HCT116 (cell line): ENCODE results near the gene ECE1. TPM values are rescaled to one million over a fixed set of nuclear protein-coding genes. Genes with fewer than 3 reads are reported as not detected.

ENCODE experiments used
- ATAC-seq: fragments of 200-7000 bp; cut with Tn5 transposase; 2 replicates; pipeline ENCODE4 v1.9.1; 2020; ENCODE audit warnings: mild to moderate bottlenecking, moderate library complexity
- BruUV-seq: library from RNA; stranded (reverse); fragments of 400-500 nt; replicated peaks from 2 replicates; lab custom pipeline; 2021; lab: Mats Ljungman, UMichigan
- CTCF ChIA-PET: fragments of 300-600 bp; sonication (Branson Sonifier 250); formaldehyde crosslinking; loops from one replicate; lab custom pipeline; 2021; ENCODE audit warnings: antibody characterized with exemption; lab: Charles Lee
- POLR2A ChIA-PET: fragments of 300-600, 350-600 bp; sonication (Branson Sonifier 250); formaldehyde crosslinking; loops from one replicate; lab custom pipeline; 2021; ENCODE audit warnings: antibody characterized with exemption; lab: Charles Lee
- RAD21 ChIA-PET, 2 experiments: fragments of 300-600 bp; sonication (Branson Sonifier 250); formaldehyde crosslinking; loops; one replicate each; lab custom pipeline; 2023; ENCODE audit warnings: low total read pairs in 2 of 2; ENCODE audit not compliant: uncharacterized antibody in 2 of 2, unreplicated experiment in 2 of 2, low non-redundant PET in 1 of 2; lab: Charles Lee
- DNase-seq: peaks from one replicate; pipeline ENCODE4 v3.0.0-alpha.2; 2010; ENCODE audit warnings: low read depth, low spot score
- H2AFZ ChIP-seq: fragments of 200-600 bp; shearing (Covaris generic), sonication (generic); 2 replicates; pipeline ENCODE4 v1.6.1; 2017; ENCODE audit warnings: low read depth, mixed run types, mixed read lengths, antibody characterized with exemption, low read length; ENCODE audit not compliant: poor library complexity, severe bottlenecking
- H3K27ac ChIP-seq: 2 replicates; pipeline ENCODE4 v1.5.1; 2012; ENCODE audit warnings: low read depth, low read length
- H3K27me3 ChIP-seq: fragments of 200-600 bp; sonication (generic); 2 replicates; pipeline ENCODE4 v1.6.1; 2016; ENCODE audit warnings: mixed run types, low read length, mixed read lengths; ENCODE audit not compliant: insufficient read depth
- H3K36me3 ChIP-seq, 2 experiments: fragments of 200-500 bp in 1 of 2; fragments of 200-600 bp in 1 of 2; sonication (Bioruptor generic) in 1 of 2; sonication (generic) in 1 of 2; 2 replicates each; pipeline versions ENCODE4 v1.5.1 to v1.6.1; 2014 to 2016; ENCODE audit warnings: low read length in 2 of 2, inconsistent platforms in 1 of 2, mixed read lengths in 1 of 2, mixed run types in 1 of 2; ENCODE audit not compliant: insufficient read depth in 2 of 2, control insufficient read depth in 1 of 2
- H3K4me1 ChIP-seq, 2 experiments: fragments of 200-600 bp in 1 of 2; sonication (generic) in 1 of 2; 2 replicates each; pipeline versions ENCODE4 v1.5.1 to v1.6.1; 2012 to 2017; ENCODE audit warnings: low read length in 2 of 2, inconsistent platforms in 1 of 2, mild to moderate bottlenecking in 1 of 2, mixed read lengths in 1 of 2, mixed run types in 1 of 2, moderate library complexity in 1 of 2; ENCODE audit not compliant: insufficient read depth in 2 of 2, control insufficient read depth in 1 of 2
- H3K4me2 ChIP-seq: fragments of 200-600 bp; sonication (generic); 2 replicates; pipeline ENCODE4 v1.6.1; 2017; ENCODE audit warnings: mixed run types, low read length, mixed read lengths
- H3K4me3 ChIP-seq, 2 experiments: fragments of 200-600 bp in 1 of 2; sonication (generic) in 1 of 2; replicated peaks in 1 of 2; 2 replicates each; pipeline ENCODE4 v1.5.1; 2011 to 2016; ENCODE audit warnings: low read length in 2 of 2, control low read depth in 1 of 2, low read depth in 1 of 2, mild to moderate bottlenecking in 1 of 2, mixed read lengths in 1 of 2, mixed run types in 1 of 2
- H3K79me2 ChIP-seq: fragments of 200-600 bp; sonication (generic); 2 replicates; pipeline ENCODE4 v1.6.1; 2017; ENCODE audit warnings: mild to moderate bottlenecking, mixed run types, low read length, moderate library complexity, mixed read lengths; ENCODE audit not compliant: insufficient read depth
- H3K9ac ChIP-seq: fragments of 200-600 bp; sonication (generic); 2 replicates; pipeline ENCODE4 v1.6.1; 2016; ENCODE audit warnings: low read length, mixed read lengths
- H3K9me2 ChIP-seq: fragments of 200-600 bp; sonication (generic), shearing (Covaris generic); 2 replicates; pipeline ENCODE4 v1.6.1; 2017; ENCODE audit warnings: mixed run types, mild to moderate bottlenecking, moderate library complexity; ENCODE audit not compliant: insufficient read depth
- H3K9me3 ChIP-seq, 2 experiments: fragments of 200-500 bp in 1 of 2; fragments of 200-600 bp in 1 of 2; sonication (Bioruptor generic) in 1 of 2; sonication (generic) in 1 of 2; 2 replicates each; pipeline ENCODE4 v1.6.1; 2014 to 2017; ENCODE audit warnings: low read length in 2 of 2, mixed read lengths in 2 of 2, inconsistent platforms in 1 of 2, low read depth in 1 of 2, mild to moderate bottlenecking in 1 of 2, mixed run types in 1 of 2, moderate library complexity in 1 of 2; ENCODE audit not compliant: control insufficient read depth in 1 of 2, insufficient read depth in 1 of 2
- H4K20me1 ChIP-seq: fragments of 200-600 bp; sonication (generic), shearing (Covaris generic); 2 replicates; pipeline ENCODE4 v1.6.1; 2017; ENCODE audit warnings: mixed run types, mild to moderate bottlenecking, moderate library complexity; ENCODE audit not compliant: insufficient read depth
- ELF1 ChIP-seq: IDR thresholded peaks from 2 replicates; pipeline ENCODE4 v1.6.1; 2012; ENCODE audit warnings: low read depth, borderline replicate concordance
- FOSL1 ChIP-seq: IDR thresholded peaks from 2 replicates; pipeline ENCODE4 v1.6.1; 2012; ENCODE audit warnings: low read depth
- MAX ChIP-seq: IDR thresholded peaks from 2 replicates; pipeline ENCODE4 v1.6.1; 2012
- POLR2A ChIP-seq: IDR thresholded peaks from 2 replicates; pipeline ENCODE4 v1.7.0; 2011; ENCODE audit warnings: borderline replicate concordance; ENCODE audit not compliant: insufficient read depth, insufficient read length; ENCODE audit errors: extremely low read depth
- RAD21 ChIP-seq: IDR thresholded peaks from 2 replicates; pipeline ENCODE4 v1.6.1; 2012; ENCODE audit warnings: low read depth, mild to moderate bottlenecking
- ZNF274 ChIP-seq: fragments of 200-500 bp; sonication (Bioruptor generic); IDR thresholded peaks from 2 replicates; pipeline ENCODE4 v1.6.1; 2014; ENCODE audit warnings: mild to moderate bottlenecking, low read depth, low read length, inconsistent platforms
- intact Hi-C: fragments of 100-400 bp; cut with micrococcal nuclease; formaldehyde crosslinking; loops from 2 replicates; pipeline ENCODE4 v1.10.0; 2022
- total RNA-seq: library from RNA; stranded (reverse); gene quantifications from one replicate; pipeline ENCODE4 v1.2.1, GENCODE V29; 2021; ENCODE audit not compliant: unreplicated experiment
- TF ChIP-seq, protein P1 (sequence below): IDR thresholded peaks from 2 replicates; pipeline ENCODE4 v1.6.1; 2011; ENCODE audit warnings: mild to moderate bottlenecking, low read length, moderate library complexity; ENCODE audit not compliant: insufficient replicate concordance; ENCODE audit errors: extremely low read depth
- TF ChIP-seq, protein P2 (sequence below), 3 experiments: fragments of 200-600 bp in 1 of 3; sonication (generic) in 1 of 3; IDR thresholded peaks in 2 of 3; conservative IDR thresholded peaks in 1 of 3; 2 replicates each; pipeline ENCODE4 v1.5.1; 2012 to 2017; ENCODE audit warnings: low read depth in 2 of 3, low read length in 2 of 3, antibody characterized with exemption in 1 of 3, borderline replicate concordance in 1 of 3, control low read depth in 1 of 3, mild to moderate bottlenecking in 1 of 3, mixed read lengths in 1 of 3, mixed run types in 1 of 3, moderate library complexity in 1 of 3; ENCODE audit not compliant: insufficient read depth in 1 of 3

Gene ECE1
- total RNA-seq, 1 experiment from 2014 or later = 66.8 TPM

DNA sequence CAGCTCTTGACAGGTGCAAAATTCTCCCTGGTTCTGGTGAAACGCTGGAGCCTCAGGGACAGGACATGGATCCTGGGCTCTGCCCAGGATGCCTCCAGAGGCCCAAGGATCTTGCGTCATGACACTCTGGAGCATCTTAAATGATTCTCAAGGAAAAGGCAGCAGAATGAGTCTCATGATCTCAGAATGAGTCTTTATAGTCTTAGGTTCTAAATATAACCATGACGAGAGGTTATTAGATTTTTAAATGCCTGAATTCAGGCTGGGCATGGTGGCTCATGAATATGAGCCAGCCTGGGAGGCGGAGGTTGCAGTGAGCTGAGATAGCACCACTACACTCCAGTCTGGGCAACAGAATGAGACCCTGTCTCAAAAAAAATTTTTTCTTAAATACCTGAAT lies 55.5 kb downstream of the ECE1 start:
- ChIA-PET CTCF (interaction anchor here (1.5 to 4.8 kb wide), 3 partner anchors 20 to 136 kb away, joined by 4 to 67 read pairs (median 6); no protein-coding TSS in a partner anchor), RAD21 (interaction anchor here in 1 of 2 experiments (0.9 kb wide), 1 partner anchor 134 kb away, joined by 3 read pairs; no protein-coding TSS in a partner anchor), POLR2A (no interaction called here)
- peaks cover 6 to 10% of the 10 kb centered on the region in 2 experiments; a peak in 3 of 4 replicates for H3K36me3 ChIP-seq
- no peaks in the 10 kb centered on the region for H3K9me3 ChIP-seq
- no peaks in the 10 kb centered on the region for H3K9me2 ChIP-seq
- no peak for DNase-seq
- H4K20me1 ChIP-seq = no peaks in the 10 kb centered on the region
- no peak for ATAC-seq
- no TSS peak for BruUV-seq
- no peaks in the 10 kb centered on the region for H3K4me1 ChIP-seq
- H3K9ac ChIP-seq = no peak overlapping the region
- H3K4me2 ChIP-seq = no peak overlapping the region
- H3K27me3 ChIP-seq = no peaks in the 10 kb centered on the region
- H2AFZ ChIP-seq = no peak overlapping the region
- H3K79me2 ChIP-seq = no peaks in the 10 kb centered on the region
- no peak overlapping the region for H3K27ac ChIP-seq
- no peak for TF ChIP-seq ELF1
- no peak for TF ChIP-seq FOSL1
- TF ChIP-seq ZNF274 = no peak
- no peak for TF ChIP-seq MAX
- TF ChIP-seq, protein P1, sequence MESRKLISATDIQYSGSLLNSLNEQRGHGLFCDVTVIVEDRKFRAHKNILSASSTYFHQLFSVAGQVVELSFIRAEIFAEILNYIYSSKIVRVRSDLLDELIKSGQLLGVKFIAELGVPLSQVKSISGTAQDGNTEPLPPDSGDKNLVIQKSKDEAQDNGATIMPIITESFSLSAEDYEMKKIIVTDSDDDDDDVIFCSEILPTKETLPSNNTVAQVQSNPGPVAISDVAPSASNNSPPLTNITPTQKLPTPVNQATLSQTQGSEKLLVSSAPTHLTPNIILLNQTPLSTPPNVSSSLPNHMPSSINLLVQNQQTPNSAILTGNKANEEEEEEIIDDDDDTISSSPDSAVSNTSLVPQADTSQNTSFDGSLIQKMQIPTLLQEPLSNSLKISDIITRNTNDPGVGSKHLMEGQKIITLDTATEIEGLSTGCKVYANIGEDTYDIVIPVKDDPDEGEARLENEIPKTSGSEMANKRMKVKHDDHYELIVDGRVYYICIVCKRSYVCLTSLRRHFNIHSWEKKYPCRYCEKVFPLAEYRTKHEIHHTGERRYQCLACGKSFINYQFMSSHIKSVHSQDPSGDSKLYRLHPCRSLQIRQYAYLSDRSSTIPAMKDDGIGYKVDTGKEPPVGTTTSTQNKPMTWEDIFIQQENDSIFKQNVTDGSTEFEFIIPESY = no peak
- TF ChIP-seq RAD21 = no peak
- H3K4me3 ChIP-seq = no peak overlapping the region
- intact Hi-C loops = loop anchor here (5.0 kb wide), 1 partner anchor 338 kb away; no protein-coding TSS in a partner anchor

DNA sequence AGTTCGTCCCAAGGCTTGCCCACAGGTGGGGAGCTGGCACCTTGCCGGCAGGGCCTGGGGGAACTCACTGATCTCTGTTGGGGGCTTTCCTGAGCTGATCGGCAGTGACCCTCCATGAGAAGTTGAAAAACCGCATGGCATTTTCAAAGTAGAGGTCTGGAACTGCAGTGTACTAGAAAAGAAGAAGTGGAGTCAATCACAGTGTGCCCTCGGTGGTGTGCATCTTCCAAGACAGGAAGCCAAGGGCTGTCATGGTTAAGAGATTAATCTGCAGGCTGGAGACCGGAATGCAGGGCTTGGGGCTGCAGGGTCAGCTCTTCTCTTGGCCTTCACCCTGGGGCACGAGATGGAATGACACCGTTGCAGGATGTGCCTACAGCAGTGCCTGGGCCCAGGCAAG lies 56.8 kb downstream of the ECE1 start:
- CTCF ChIA-PET = interaction anchor here (0.8 to 4.8 kb wide), 11 partner anchors 12 to 278 kb away, joined by 3 to 67 read pairs (median 7); no protein-coding TSS in a partner anchor
- no peaks in the 10 kb centered on the region for H3K79me2 ChIP-seq
- H3K4me1 ChIP-seq = no peaks in the 10 kb centered on the region
- H3K9me2 ChIP-seq = no peaks in the 10 kb centered on the region
- no peak overlapping the region for H2AFZ ChIP-seq
- POLR2A ChIA-PET = interaction anchor here (1.6 kb wide), 1 partner anchor 135 kb away, joined by 7 read pairs; no protein-coding TSS in a partner anchor
- no TSS peak for BruUV-seq
- H4K20me1 ChIP-seq = no peaks in the 10 kb centered on the region
- RAD21 ChIA-PET = interaction anchor here in 1 of 2 experiments (1.9 kb wide), 1 partner anchor 135 kb away, joined by 14 read pairs; no protein-coding TSS in a partner anchor
- no peaks in the 10 kb centered on the region for H3K27me3 ChIP-seq
- no peak overlapping the region for H3K4me3 ChIP-seq
- DNase-seq = no peak
- peaks cover 6 to 10% of the 10 kb centered on the region in 2 experiments; a peak in 3 of 4 replicates for H3K36me3 ChIP-seq
- H3K9ac ChIP-seq = no peak overlapping the region
- no peak overlapping the region for H3K4me2 ChIP-seq
- intact Hi-C loops = loop anchor here (5.0 kb wide), 1 partner anchor 339 kb away; no protein-coding TSS in a partner anchor
- no peaks in the 10 kb centered on the region for H3K9me3 ChIP-seq
- no peak overlapping the region for H3K27ac ChIP-seq
- ATAC-seq = no peak
- TF ChIP-seq, protein P1 = no peak
- no peak for TF ChIP-seq POLR2A
- TF ChIP-seq, protein P2, sequence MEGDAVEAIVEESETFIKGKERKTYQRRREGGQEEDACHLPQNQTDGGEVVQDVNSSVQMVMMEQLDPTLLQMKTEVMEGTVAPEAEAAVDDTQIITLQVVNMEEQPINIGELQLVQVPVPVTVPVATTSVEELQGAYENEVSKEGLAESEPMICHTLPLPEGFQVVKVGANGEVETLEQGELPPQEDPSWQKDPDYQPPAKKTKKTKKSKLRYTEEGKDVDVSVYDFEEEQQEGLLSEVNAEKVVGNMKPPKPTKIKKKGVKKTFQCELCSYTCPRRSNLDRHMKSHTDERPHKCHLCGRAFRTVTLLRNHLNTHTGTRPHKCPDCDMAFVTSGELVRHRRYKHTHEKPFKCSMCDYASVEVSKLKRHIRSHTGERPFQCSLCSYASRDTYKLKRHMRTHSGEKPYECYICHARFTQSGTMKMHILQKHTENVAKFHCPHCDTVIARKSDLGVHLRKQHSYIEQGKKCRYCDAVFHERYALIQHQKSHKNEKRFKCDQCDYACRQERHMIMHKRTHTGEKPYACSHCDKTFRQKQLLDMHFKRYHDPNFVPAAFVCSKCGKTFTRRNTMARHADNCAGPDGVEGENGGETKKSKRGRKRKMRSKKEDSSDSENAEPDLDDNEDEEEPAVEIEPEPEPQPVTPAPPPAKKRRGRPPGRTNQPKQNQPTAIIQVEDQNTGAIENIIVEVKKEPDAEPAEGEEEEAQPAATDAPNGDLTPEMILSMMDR (IDR thresholded peaks at IDR 0.05 in 2 of 3, conservative IDR thresholded peaks at IDR 0.05 in 1 of 3; ENCODE audit: borderline replicate concordance in 1 of 3, insufficient read depth in 1 of 3, low read depth in 2 of 3, low read length in 2 of 3) = no peak
